RWPE2 (cell line): ENCODE data around the gene FGD2.

Experiments
- ATAC-seq: fragments of 200-7000 bp; cut with Tn5 transposase; 3 replicates; pipeline ENCODE4 v1.9.1; 2021; ENCODE audit warnings: low read depth
- DNase-seq: peaks from one replicate; pipeline ENCODE4 v3.0.0-alpha.2; 2020; ENCODE audit warnings: low spot score
- H3K27ac ChIP-seq: fragments of 450-650 bp; 2 replicates; pipeline ENCODE4 v1.5.1; 2017; ENCODE audit warnings: mild to moderate bottlenecking; ENCODE audit not compliant: poor library complexity, severe bottlenecking
- H3K27me3 ChIP-seq: fragments of 250-450 bp; sonication (Bioruptor Pico); 2 replicates; pipeline ENCODE4 v1.5.1; 2021; ENCODE audit warnings: mild to moderate bottlenecking, moderate library complexity; ENCODE audit not compliant: insufficient read depth, poor library complexity, severe bottlenecking
- H3K36me3 ChIP-seq: fragments of 250-450 bp; sonication (Bioruptor Pico); 2 replicates; pipeline ENCODE4 v1.5.1; 2020; ENCODE audit warnings: low read depth, mild to moderate bottlenecking, moderate library complexity
- H3K4me1 ChIP-seq: fragments of 250-450 bp; sonication (Bioruptor Pico); 2 replicates; pipeline ENCODE4 v1.5.1; 2021; ENCODE audit warnings: mild to moderate bottlenecking, moderate library complexity; ENCODE audit not compliant: insufficient read depth, poor library complexity, severe bottlenecking
- H3K4me3 ChIP-seq: fragments of 250-450 bp; sonication (Bioruptor Pico); 2 replicates; pipeline ENCODE4 v1.5.1; 2021; ENCODE audit warnings: mild to moderate bottlenecking, moderate library complexity; ENCODE audit not compliant: severe bottlenecking
- H3K9me3 ChIP-seq: fragments of 250-450 bp; sonication (Bioruptor Pico); 2 replicates; pipeline ENCODE4 v1.5.1; 2021; ENCODE audit warnings: mild to moderate bottlenecking, moderate library complexity; ENCODE audit not compliant: severe bottlenecking
- TF ChIP-seq, protein P1 (sequence below): fragments of 450-650 bp; IDR thresholded peaks from one replicate; pipeline ENCODE4 v1.5.1; 2017; ENCODE audit warnings: mild to moderate bottlenecking, moderate library complexity; ENCODE audit not compliant: poor library complexity, severe bottlenecking

Gene FGD2

DNA sequence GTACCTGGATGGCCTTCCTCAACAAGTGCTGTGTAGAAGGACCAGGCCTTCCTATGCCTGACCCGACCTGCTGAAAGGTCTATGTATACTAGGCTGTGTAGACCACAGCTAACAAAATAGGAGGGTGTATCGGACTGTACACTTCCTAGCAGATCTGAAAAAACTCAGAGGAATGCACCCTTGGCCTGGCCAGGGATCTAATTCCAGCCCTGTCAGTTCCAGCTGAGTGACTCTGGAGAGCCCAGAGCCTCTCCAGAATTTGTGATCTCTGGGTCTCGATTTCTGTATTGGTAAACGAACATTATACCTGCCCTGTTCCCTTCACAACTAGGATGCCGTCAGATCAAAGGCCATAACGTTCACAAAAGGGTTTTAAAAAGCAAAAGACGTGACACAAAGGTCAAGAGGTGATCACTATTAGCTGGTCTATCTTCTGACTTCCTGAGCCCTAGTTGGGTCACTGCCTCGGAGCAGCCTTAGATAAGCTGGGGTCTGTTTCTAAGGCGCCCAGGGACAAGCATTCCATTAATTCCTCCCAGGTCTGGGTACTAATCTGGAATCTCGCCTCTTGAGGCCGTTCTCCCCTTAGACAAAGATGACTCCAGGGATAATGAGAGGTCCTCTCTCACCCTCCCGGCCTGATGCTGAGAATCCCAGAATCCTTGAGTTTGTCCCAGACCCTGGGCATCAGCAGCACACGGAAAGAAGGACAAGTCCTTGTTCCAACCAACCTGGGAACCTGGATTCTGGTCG is 33.4 kb upstream of the FGD2 start:
- TF ChIP-seq, protein P1, sequence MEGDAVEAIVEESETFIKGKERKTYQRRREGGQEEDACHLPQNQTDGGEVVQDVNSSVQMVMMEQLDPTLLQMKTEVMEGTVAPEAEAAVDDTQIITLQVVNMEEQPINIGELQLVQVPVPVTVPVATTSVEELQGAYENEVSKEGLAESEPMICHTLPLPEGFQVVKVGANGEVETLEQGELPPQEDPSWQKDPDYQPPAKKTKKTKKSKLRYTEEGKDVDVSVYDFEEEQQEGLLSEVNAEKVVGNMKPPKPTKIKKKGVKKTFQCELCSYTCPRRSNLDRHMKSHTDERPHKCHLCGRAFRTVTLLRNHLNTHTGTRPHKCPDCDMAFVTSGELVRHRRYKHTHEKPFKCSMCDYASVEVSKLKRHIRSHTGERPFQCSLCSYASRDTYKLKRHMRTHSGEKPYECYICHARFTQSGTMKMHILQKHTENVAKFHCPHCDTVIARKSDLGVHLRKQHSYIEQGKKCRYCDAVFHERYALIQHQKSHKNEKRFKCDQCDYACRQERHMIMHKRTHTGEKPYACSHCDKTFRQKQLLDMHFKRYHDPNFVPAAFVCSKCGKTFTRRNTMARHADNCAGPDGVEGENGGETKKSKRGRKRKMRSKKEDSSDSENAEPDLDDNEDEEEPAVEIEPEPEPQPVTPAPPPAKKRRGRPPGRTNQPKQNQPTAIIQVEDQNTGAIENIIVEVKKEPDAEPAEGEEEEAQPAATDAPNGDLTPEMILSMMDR = no peak
- Histone ChIP-seq H3K4me1 (peaks cover 10% of the 10 kb centered on the region), H3K36me3 (peaks cover 97% of the 10 kb centered on the region), H3K4me3 (no peak overlapping the region), H3K27me3 (no peaks in the 10 kb centered on the region), H3K27ac (no peak overlapping the region), H3K9me3 (no peaks in the 10 kb centered on the region)
- DNase-seq (no peak), ATAC-seq (no peak)

DNA sequence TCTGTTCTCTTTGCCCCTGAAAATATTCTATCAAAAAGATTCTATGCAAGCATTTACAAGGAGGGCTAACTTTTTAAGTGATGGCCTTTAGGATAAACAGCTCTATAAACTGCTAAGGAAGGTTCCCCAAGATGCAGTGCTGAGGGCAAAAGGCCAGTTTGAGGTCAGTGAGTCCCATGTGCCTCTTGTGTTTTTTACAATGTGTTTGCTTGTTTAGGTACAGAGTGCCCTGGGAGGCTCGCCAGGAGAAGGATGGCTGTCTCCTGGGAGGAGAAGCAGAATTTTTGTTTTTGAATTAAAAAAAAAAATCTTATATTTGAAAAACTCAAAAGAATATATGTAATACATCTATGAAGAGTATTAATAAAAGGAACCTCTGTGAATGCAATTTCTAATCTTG is 32.3 kb upstream of the FGD2 start:
- TF ChIP-seq, protein P1 = no peak
- DNase-seq = no peak
- H3K27me3 ChIP-seq = no peaks in the 10 kb centered on the region
- H3K9me3 ChIP-seq = no peaks in the 10 kb centered on the region
- H3K36me3 ChIP-seq = peaks cover 99% of the 10 kb centered on the region
- no peak overlapping the region for H3K4me3 ChIP-seq
- peaks cover 10% of the 10 kb centered on the region for H3K4me1 ChIP-seq
- ATAC-seq = no peak
- H3K27ac ChIP-seq = no peak overlapping the region

DNA sequence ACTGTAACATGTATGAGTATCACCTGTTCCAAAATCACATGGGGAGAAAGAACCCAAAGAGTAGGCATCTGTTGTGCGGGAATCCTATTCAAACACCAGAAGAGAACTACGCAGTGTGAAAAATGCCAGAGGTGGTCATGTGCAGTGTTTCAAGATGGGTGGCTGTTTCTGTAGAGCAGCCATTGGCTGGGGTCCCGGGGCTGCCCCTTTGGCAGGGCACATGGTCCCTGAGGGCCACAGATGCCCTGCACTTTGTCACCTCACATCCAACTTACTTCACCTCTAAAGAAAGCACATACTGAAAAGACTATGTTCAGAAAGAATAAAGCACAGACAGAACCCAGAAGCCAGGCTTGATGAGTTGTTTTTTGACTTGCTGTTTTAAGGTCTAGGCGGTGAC is 31.8 kb upstream of the FGD2 start:
- H3K27ac ChIP-seq = no peak overlapping the region
- peaks cover 98% of the 10 kb centered on the region for H3K36me3 ChIP-seq
- H3K4me3 ChIP-seq = no peak overlapping the region
- H3K9me3 ChIP-seq = no peaks in the 10 kb centered on the region
- no peak for ATAC-seq
- TF ChIP-seq, protein P1 = no peak
- no peak for DNase-seq
- H3K27me3 ChIP-seq = no peaks in the 10 kb centered on the region
- H3K4me1 ChIP-seq = peaks cover 7% of the 10 kb centered on the region

DNA sequence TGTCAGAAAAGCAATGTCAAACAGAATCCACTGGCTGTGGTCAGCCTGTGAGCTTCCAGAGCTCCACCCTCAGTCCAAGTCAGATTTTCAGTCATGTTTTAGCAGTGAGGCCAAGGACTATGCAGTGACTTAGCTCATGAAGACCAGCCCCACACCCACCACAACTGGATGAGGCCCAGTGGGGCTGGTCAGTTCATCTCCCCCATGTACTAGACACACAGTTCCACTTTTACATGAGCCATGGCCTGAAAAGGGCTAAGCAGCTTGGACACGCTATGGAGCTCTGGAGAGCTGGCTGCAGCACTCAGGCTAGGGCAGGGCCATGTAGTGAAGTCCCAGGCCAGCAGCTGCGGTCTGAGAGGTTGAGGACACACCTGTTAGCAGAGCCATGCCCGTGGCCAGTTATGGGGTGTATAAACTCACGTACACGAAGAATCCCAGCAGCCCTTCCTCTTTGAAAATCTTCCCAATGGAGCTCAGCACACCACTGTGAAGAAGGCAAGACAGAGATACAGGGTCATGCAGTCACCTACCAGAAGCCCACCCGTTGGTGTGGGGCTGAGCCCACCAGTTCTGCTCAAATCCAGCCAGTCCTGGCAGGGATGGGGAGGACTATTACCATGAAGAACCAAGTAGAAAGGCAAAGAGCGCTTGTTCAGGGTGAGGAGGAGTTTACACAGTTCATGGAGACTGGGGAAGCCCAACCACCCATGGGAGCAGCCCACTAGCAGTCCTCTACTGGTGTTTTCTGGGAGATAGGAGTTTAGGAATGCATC is 30.0 kb upstream of the FGD2 start:
- no peak overlapping the region for H3K4me3 ChIP-seq
- H3K4me1 ChIP-seq = no peaks in the 10 kb centered on the region
- TF ChIP-seq, protein P1 = no peak
- peaks cover 96% of the 10 kb centered on the region for H3K36me3 ChIP-seq
- H3K27me3 ChIP-seq = no peaks in the 10 kb centered on the region
- DNase-seq (no peak), ATAC-seq (no peak)
- no peak overlapping the region for H3K27ac ChIP-seq
- no peaks in the 10 kb centered on the region for H3K9me3 ChIP-seq

DNA sequence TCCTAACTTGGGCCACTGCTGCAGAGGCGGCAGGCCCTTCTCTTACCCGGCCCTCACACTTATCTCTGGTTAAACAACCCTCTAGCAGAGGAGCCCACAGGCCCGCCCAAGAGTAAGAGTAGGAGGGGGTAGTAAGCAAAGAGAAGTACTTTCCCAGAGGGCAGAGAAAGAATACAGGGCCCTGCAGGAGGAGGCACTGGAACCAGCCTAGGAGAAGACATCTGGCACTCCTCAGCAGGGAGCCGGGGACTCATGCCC is 29.5 kb upstream of the FGD2 start:
- H3K27ac ChIP-seq = no peak overlapping the region
- ATAC-seq (no peak), DNase-seq (no peak)
- H3K36me3 ChIP-seq = peaks cover 95% of the 10 kb centered on the region
- TF ChIP-seq, protein P1 = no peak
- H3K27me3 ChIP-seq = no peaks in the 10 kb centered on the region
- H3K4me3 ChIP-seq = no peak overlapping the region
- H3K9me3 ChIP-seq = no peaks in the 10 kb centered on the region
- no peaks in the 10 kb centered on the region for H3K4me1 ChIP-seq
